HepG2 (cell line): ENCODE results near the gene STOM. TPM values are rescaled to one million over a fixed set of nuclear protein-coding genes. Genes with fewer than 3 reads are reported as not detected.
A peak's percentile ranks its signal among the peaks of the same experiment; 100 is the strongest.

Source experiments
- ARHGAP35 ChIP-seq: sonication (generic); formaldehyde crosslinking; IDR thresholded peaks from 2 replicates; pipeline ENCODE4 v1.9.0; 2022; ENCODE audit warnings: mild to moderate bottlenecking, inconsistent platforms, moderate library complexity, missing genetic modification reagents, borderline replicate concordance
- ATF6 ChIP-seq: sonication (generic); formaldehyde crosslinking; conservative IDR thresholded peaks from 2 replicates; pipeline ENCODE4 v1.4.0; 2020; ENCODE audit warnings: missing genetic modification reagents
- CBX5 ChIP-seq: sonication (generic); formaldehyde crosslinking; IDR thresholded peaks from 2 replicates; pipeline ENCODE4 v1.4.0; 2020; ENCODE audit warnings: missing genetic modification reagents, borderline replicate concordance
- CENPT ChIP-seq: sonication (generic); formaldehyde crosslinking; IDR thresholded peaks from 2 replicates; pipeline ENCODE4 v1.8.0; 2022; ENCODE audit warnings: low read depth, mild to moderate bottlenecking, moderate library complexity, missing genetic modification reagents
- E2F1 ChIP-seq: sonication (generic); formaldehyde crosslinking; IDR thresholded peaks from 2 replicates; pipeline ENCODE4 v1.5.0; 2020; ENCODE audit warnings: missing genetic modification reagents
- FOXJ3 ChIP-seq: sonication (generic); formaldehyde crosslinking; IDR thresholded peaks from 2 replicates; pipeline ENCODE4 v1.4.0; 2020; ENCODE audit warnings: missing genetic modification reagents, mild to moderate bottlenecking, borderline replicate concordance
- GABPB1 ChIP-seq: IDR thresholded peaks from 2 replicates; pipeline ENCODE4 v1.6.1; 2016; ENCODE audit warnings: mild to moderate bottlenecking, missing genetic modification reagents, moderate library complexity, missing compliant biosample characterization
- GLI4 ChIP-seq: sonication (generic); formaldehyde crosslinking; IDR thresholded peaks from 2 replicates; pipeline ENCODE4 v1.5.1; 2020; ENCODE audit warnings: missing genetic modification reagents, mild to moderate bottlenecking, moderate library complexity, borderline replicate concordance
- HOXA3 ChIP-seq: sonication (generic); formaldehyde crosslinking; IDR thresholded peaks from 2 replicates; pipeline ENCODE4 v1.5.0; 2020; ENCODE audit warnings: missing genetic modification reagents
- HOXA9 ChIP-seq: sonication (generic); formaldehyde crosslinking; IDR thresholded peaks from 2 replicates; pipeline ENCODE4 v1.8.1; 2022; ENCODE audit warnings: missing genetic modification reagents, mild to moderate bottlenecking, moderate library complexity, borderline replicate concordance
- IKZF1 ChIP-seq: fragments of 450-650 bp; IDR thresholded peaks from 2 replicates; pipeline ENCODE4 v1.7.1; 2016
- JARID2 ChIP-seq: sonication (generic); formaldehyde crosslinking; IDR thresholded peaks from 2 replicates; pipeline ENCODE4 v1.8.1; 2023; ENCODE audit warnings: missing genetic modification reagents, inconsistent platforms; ENCODE audit not compliant: insufficient replicate concordance
- SMAD3 ChIP-seq: sonication (generic); formaldehyde crosslinking; IDR thresholded peaks from 2 replicates; pipeline ENCODE4 v1.4.0; 2020; ENCODE audit warnings: missing genetic modification reagents
- SNAPC2 ChIP-seq: sonication (generic); formaldehyde crosslinking; IDR thresholded peaks from 2 replicates; pipeline ENCODE4 v1.8.1; 2022; ENCODE audit warnings: mild to moderate bottlenecking, missing genetic modification reagents
- TBX3 ChIP-seq: fragments of 450-650 bp; IDR thresholded peaks from 2 replicates; pipeline ENCODE4 v1.6.1; 2017; ENCODE audit warnings: antibody characterized with exemption, mild to moderate bottlenecking, inconsistent platforms, borderline replicate concordance
- TSC22D2 ChIP-seq: sonication (generic); formaldehyde crosslinking; IDR thresholded peaks from 2 replicates; pipeline ENCODE4 v1.5.1; 2020; ENCODE audit warnings: missing genetic modification reagents, mild to moderate bottlenecking, borderline replicate concordance
- ZBTB25 ChIP-seq: IDR thresholded peaks from 2 replicates; pipeline ENCODE4 v1.6.1; 2018; ENCODE audit warnings: missing genetic modification reagents
- ZNF251 ChIP-seq: sonication (generic); formaldehyde crosslinking; IDR thresholded peaks from 2 replicates; pipeline ENCODE4 v1.9.0; 2021; ENCODE audit warnings: mild to moderate bottlenecking, missing genetic modification reagents
- ZNF333 ChIP-seq: sonication (generic); formaldehyde crosslinking; IDR thresholded peaks from 2 replicates; pipeline ENCODE4 v1.4.0; 2020; ENCODE audit warnings: mild to moderate bottlenecking, missing genetic modification reagents, borderline replicate concordance
- ZNF441 ChIP-seq: sonication (generic); formaldehyde crosslinking; IDR thresholded peaks from 2 replicates; pipeline ENCODE4 v1.7.0; 2021; ENCODE audit warnings: missing genetic modification reagents, borderline replicate concordance
- ZNF572 ChIP-seq: sonication (generic); formaldehyde crosslinking; IDR thresholded peaks from 2 replicates; pipeline ENCODE4 v1.5.1; 2020; ENCODE audit warnings: mild to moderate bottlenecking, missing genetic modification reagents
- ZNF724P ChIP-seq: sonication (generic); formaldehyde crosslinking; IDR thresholded peaks from 2 replicates; pipeline ENCODE4 v1.8.0; 2022; ENCODE audit warnings: missing genetic modification reagents, borderline replicate concordance
- polyA plus RNA-seq, 8 experiments: library from polyadenylated mRNA; depleted of rRNA in 3 of 8; stranded (reverse) in 7 of 8; unstranded in 1 of 8; fragments of >200 nt; fragmentation: Illumina TruSeq in 4 of 8; extraction: Trizol in 4 of 8; gene quantifications; 2 replicates each; pipeline versions ENCODE4 v1.2.1 to v1.2.3, GENCODE V29; 2011 to 2016; ENCODE audit warnings: low read depth in 4 of 8, missing spikeins in 1 of 8, mixed read lengths in 1 of 8; ENCODE audit not compliant: insufficient read depth in 1 of 8
- total RNA-seq, 5 experiments: library from RNA; depleted of rRNA; stranded (reverse); fragments of >200 nt; fragmentation: Illumina TruSeq; extraction: Trizol; gene quantifications; 2 replicates each; pipeline ENCODE4 v1.2.3, GENCODE V29; 2016; ENCODE audit warnings: low read depth in 1 of 5
- TF ChIP-seq, protein P1 (sequence below): sonication (generic); formaldehyde crosslinking; IDR thresholded peaks from 2 replicates; pipeline ENCODE4 v1.5.0; 2020; ENCODE audit warnings: mild to moderate bottlenecking, missing genetic modification reagents, borderline replicate concordance

The STOM gene
- total and polyA plus RNA-seq, 2 of the 13 experiments (the other 11 are each of a cell fraction or from before 2014, with no cell fraction given) = 43.6 to 165 TPM

DNA sequence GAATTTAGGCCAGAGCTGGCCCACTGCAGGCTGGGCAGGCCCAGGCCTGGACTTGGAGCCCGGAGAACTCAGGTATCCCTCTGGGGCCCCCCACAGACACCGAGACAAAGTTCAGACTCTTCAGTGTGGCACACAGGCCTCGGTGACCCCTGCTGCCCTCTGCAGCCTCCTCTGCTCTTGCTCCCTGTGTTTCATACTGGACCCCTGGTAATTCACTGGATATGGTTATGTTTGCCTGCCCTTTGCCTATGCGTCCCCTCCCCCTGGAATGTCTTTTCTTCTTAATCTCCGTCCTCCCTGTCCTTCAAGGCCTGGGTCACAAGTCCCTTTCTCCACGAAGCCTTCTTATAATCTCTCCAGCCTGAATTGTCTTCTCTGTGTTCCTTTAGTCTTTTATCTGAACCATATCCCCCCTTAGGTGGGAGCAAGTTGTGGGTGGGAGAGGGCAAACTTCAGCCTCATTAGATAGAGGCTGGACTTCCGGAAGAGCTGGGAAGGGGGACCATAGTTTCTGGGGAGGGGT, 72.0 kb downstream of the STOM start (continued):
- TF ChIP-seq, protein P1, sequence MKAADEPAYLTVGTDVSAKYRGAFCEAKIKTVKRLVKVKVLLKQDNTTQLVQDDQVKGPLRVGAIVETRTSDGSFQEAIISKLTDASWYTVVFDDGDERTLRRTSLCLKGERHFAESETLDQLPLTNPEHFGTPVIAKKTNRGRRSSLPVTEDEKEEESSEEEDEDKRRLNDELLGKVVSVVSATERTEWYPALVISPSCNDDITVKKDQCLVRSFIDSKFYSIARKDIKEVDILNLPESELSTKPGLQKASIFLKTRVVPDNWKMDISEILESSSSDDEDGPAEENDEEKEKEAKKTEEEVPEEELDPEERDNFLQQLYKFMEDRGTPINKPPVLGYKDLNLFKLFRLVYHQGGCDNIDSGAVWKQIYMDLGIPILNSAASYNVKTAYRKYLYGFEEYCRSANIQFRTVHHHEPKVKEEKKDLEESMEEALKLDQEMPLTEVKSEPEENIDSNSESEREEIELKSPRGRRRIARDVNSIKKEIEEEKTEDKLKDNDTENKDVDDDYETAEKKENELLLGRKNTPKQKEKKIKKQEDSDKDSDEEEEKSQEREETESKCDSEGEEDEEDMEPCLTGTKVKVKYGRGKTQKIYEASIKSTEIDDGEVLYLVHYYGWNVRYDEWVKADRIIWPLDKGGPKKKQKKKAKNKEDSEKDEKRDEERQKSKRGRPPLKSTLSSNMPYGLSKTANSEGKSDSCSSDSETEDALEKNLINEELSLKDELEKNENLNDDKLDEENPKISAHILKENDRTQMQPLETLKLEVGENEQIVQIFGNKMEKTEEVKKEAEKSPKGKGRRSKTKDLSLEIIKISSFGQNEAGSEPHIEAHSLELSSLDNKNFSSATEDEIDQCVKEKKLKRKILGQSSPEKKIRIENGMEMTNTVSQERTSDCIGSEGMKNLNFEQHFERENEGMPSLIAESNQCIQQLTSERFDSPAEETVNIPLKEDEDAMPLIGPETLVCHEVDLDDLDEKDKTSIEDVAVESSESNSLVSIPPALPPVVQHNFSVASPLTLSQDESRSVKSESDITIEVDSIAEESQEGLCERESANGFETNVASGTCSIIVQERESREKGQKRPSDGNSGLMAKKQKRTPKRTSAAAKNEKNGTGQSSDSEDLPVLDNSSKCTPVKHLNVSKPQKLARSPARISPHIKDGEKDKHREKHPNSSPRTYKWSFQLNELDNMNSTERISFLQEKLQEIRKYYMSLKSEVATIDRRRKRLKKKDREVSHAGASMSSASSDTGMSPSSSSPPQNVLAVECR (CRISPR knock-in tag) = no peak
- TF ChIP-seq ARHGAP35 (CRISPR knock-in tag) (no peak), ZNF724P (CRISPR knock-in tag) (no peak), E2F1 (CRISPR knock-in tag) (no peak), ZNF333 (CRISPR knock-in tag) (no peak), JARID2 (CRISPR knock-in tag) (no peak), CENPT (CRISPR knock-in tag) (no peak), ZNF572 (CRISPR knock-in tag) (no peak), SNAPC2 (CRISPR knock-in tag) (no peak), FOXJ3 (CRISPR knock-in tag) (no peak), GLI4 (CRISPR knock-in tag) (no peak), ZNF441 (no peak), SMAD3 (CRISPR knock-in tag) (no peak), TSC22D2 (CRISPR knock-in tag) (no peak), ATF6 (CRISPR knock-in tag) (no peak), GABPB1 (CRISPR knock-in tag) (0 out of 2 replicates have a peak, but pooled peaks have one; percentile 11), HOXA3 (CRISPR knock-in tag) (peak; percentile 43; the same call in 1 of the 2 replicates), IKZF1 (no peak), ZNF251 (no peak), ZBTB25 (CRISPR knock-in tag) (no peak), TBX3 (no peak), HOXA9 (CRISPR knock-in tag) (no peak), CBX5 (CRISPR knock-in tag) (no peak)
